ENCODE data around the gene SPOCK2.
"Not testable (repeated sequence)": the region's sequence is repeated elsewhere in the genome, so short reads cannot be mapped to it uniquely, and the experiment has no call there.

SPOCK2 gene

GRCh38 chr10:72121389-72121788, 33.0 kb upstream of the SPOCK2 start:
- no peak for DNase-seq
- no peak for TF ChIP-seq GATA1 (IDR thresholded peaks at IDR 0.05; ENCODE audit: low read depth, low read length)
- TF ChIP-seq POLR2A (IDR thresholded peaks at IDR 0.05; ENCODE audit: low read length), result no peak

DNA sequence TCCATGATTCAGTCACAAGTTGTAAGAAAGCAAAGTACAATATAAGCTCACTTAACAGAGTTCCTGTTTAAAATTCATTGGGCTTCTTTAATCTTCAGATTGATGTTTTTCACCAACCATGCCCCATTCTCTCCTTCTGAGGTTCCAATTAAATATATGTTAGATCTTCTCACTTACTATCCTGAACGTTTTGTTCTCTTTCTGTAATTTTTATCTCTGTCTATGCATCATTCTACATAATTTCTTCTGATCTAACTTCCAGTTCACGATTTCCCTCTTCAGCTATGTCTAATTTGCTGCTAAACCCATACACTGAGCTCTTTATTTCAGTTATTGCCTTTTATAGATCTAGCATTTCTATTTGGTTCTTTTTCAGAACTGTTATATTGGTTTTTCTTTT, 28.0 kb upstream of the SPOCK2 start:
- DNase-seq, result no peak
- TF ChIP-seq POLR2A (IDR thresholded peaks at IDR 0.05; ENCODE audit: low read length) (no peak), GATA1 (IDR thresholded peaks at IDR 0.05; ENCODE audit: low read depth, low read length) (no peak)

GRCh38 chr10:72114706-72115450, 26.5 kb upstream of the SPOCK2 start:
- no peak for DNase-seq
- TF ChIP-seq POLR2A (IDR thresholded peaks at IDR 0.05; ENCODE audit: low read length), result no peak
- TF ChIP-seq GATA1 (IDR thresholded peaks at IDR 0.05; ENCODE audit: low read depth, low read length), result no peak

GRCh38 chr10:72110673-72111401, 22.5 kb upstream of the SPOCK2 start:
- TF ChIP-seq GATA1 (IDR thresholded peaks at IDR 0.05; ENCODE audit: low read depth, low read length), result no peak
- TF ChIP-seq POLR2A (IDR thresholded peaks at IDR 0.05; ENCODE audit: low read length), result no peak
- no peak for DNase-seq

DNA sequence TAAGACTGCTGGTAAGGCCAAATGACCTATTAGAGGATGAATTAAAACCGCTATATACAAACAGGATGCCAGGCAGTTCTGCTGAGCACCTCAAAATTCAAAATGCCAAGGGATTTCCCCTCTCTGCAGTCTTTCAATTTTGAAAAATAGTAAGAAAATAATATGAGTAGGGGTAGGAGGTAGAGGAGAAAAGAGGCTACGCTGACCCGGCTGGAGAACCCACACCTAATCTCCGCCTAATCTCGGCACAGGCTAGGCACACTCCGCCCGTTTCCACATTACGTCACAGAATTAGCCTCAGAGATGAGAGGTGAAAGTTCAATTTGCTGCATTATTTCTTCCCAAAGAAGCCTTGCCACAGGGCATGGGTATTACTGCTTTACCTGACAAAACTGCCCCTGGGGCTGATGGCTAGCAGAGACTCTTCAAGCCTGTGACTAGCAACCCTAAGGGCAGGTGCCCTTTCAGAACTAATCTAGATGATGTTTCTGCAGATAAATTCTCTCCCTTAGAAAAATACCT, 21.3 kb upstream of the SPOCK2 start:
- no peak for DNase-seq
- TF ChIP-seq POLR2A (IDR thresholded peaks at IDR 0.05; ENCODE audit: low read length) (no peak), GATA1 (IDR thresholded peaks at IDR 0.05; ENCODE audit: low read depth, low read length) (no peak)

DNA sequence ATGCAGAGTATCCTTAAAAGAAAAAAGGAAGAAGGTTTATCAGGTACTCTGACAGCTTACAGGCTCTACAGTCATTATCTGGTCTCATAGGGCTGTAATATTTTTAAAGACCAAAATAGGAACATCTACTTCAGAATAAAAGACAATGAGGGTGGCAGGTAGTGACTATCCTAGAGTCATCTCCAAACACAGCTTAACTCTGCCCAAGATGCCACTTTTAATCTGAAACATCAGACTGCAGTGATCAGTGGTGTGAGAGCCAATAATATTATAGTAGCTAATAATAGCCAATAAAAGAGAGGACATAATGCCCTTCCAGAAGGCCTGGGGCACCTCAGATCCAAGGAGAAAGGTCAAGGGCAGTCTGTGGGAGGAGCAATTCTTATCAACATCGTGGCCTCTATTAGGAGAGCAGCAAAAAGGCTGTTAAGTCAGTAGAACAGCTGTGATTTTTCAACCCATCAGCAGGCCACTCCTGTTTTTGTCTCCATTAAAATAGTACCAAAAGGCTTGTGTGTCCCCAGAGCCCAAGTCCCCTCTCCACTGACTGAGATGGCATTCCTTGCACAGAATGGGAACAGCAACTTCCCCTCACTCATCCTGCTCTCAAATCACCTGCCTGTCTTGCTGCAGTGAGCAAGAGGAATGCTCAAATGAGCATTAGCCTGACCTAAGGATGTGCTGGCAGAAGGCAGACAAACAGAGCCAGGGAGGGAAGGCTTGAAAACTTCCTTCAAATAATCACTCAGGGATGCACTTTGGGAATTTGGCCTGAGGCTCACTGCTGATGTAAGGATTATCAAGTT, 20.7 kb upstream of the SPOCK2 start:
- TF ChIP-seq GATA1 (IDR thresholded peaks at IDR 0.05; ENCODE audit: low read depth, low read length) (no peak), POLR2A (IDR thresholded peaks at IDR 0.05; ENCODE audit: low read length) (no peak)
- DNase-seq, result no peak

GRCh38 chr10:72108004-72108370, 19.6 kb upstream of the SPOCK2 start:
- DNase-seq, result not testable (repeated sequence)

- no peak for DNase-seq
- TF ChIP-seq GATA1 (IDR thresholded peaks at IDR 0.05; ENCODE audit: low read depth, low read length), result no peak
- no peak for TF ChIP-seq POLR2A (IDR thresholded peaks at IDR 0.05; ENCODE audit: low read length)
Observed at GRCh38 chr10:72107325-72108003, 19.1 kb upstream of the SPOCK2 start.

DNA sequence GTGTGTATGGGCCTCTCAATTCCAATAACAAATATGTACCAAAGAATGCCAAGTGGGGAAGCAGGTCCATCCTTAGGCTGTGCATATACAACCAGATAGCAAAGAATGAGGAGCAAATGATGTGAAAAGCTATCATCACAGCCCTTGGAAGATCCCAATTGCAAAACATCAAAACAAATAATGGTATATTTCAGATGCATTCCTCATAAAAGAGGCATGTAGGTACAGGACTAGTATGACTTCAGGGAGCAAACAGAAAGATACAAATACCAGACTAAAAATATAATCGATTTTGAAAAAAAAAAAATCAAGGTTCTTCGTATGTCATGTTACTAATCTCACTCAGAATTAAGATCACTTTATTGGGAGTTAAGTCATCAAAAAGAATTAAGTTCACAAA, 18.5 kb upstream of the SPOCK2 start:
- DNase-seq, result no peak
- TF ChIP-seq POLR2A (IDR thresholded peaks at IDR 0.05; ENCODE audit: low read length) (no peak), GATA1 (IDR thresholded peaks at IDR 0.05; ENCODE audit: low read depth, low read length) (no peak)

- DNase-seq, result no peak
- TF ChIP-seq POLR2A (IDR thresholded peaks at IDR 0.05; ENCODE audit: low read length) (no peak), GATA1 (IDR thresholded peaks at IDR 0.05; ENCODE audit: low read depth, low read length) (no peak)
Observed at GRCh38 chr10:72106154-72106849, 18.0 kb upstream of the SPOCK2 start.

DNA sequence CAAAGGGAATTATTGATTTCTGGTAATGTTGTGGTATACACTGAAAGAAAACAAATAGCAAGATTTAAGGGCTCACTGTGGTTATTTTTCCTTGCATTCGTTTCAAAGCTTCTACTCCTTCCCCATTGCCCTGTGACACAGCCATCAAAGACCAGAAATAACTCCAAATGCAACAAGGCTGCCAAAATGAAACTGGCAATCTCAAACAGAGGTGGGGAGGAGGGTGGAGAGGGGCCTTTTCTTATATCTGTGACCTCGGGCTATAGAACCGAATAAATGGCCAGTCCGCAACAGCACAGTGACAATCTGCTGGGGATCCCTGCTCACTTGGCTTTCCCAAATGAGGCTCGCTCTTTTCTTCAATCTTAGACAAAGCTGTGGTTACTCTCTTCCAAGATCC, 17.4 kb upstream of the SPOCK2 start:
- TF ChIP-seq POLR2A (IDR thresholded peaks at IDR 0.05; ENCODE audit: low read length) (no peak), GATA1 (IDR thresholded peaks at IDR 0.05; ENCODE audit: low read depth, low read length) (no peak)
- no peak for DNase-seq

- TF ChIP-seq POLR2A (IDR thresholded peaks at IDR 0.05; ENCODE audit: low read length), result no peak
- TF ChIP-seq GATA1 (IDR thresholded peaks at IDR 0.05; ENCODE audit: low read depth, low read length), result no peak
- no peak for DNase-seq
Observed at GRCh38 chr10:72105098-72105475, 16.7 kb upstream of the SPOCK2 start.

- TF ChIP-seq POLR2A (IDR thresholded peaks at IDR 0.05; ENCODE audit: low read length), result no peak
- no peak for TF ChIP-seq GATA1 (IDR thresholded peaks at IDR 0.05; ENCODE audit: low read depth, low read length)
- no peak for DNase-seq
Observed at GRCh38 chr10:72104472-72105097, 16.2 kb upstream of the SPOCK2 start.

Measured in erythroblast (primary cell).